GM23248 (cell line): ENCODE data around the gene IDH3G.

Experiments
- EZH2 ChIP-seq: fragments of 200-600 bp; sonication (generic); IDR thresholded peaks from 2 replicates; pipeline ENCODE4 v1.6.1; 2018; ENCODE audit warnings: antibody characterized with exemption, mild to moderate bottlenecking; ENCODE audit not compliant: insufficient read depth, poor library complexity, severe bottlenecking
- EZH2phosphoT487 ChIP-seq: fragments of 200-600 bp; sonication (generic); IDR thresholded peaks from 2 replicates; pipeline ENCODE4 v1.6.1; 2018; ENCODE audit warnings: antibody characterized with exemption, moderate library complexity, mild to moderate bottlenecking, low read depth; ENCODE audit not compliant: insufficient read depth

DNA sequence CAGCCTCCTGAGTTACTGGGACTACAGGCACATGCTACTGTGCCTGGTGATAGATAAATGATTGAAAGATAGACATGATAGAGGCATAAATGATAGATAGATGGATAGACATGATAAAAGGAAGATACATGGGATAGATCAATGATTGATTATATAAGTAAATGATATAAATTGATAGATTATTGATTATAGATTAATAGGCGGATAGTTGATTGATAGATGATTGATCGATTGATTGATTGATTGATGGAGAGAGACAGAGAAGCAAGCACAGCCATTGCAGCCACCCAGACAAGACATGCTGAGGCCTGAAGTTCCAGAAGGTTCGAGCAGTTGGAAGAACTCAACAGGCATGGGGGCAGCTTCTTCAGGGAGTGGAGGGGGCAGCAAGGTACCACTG, 47.8 kb downstream of the IDH3G start:
- TF ChIP-seq EZH2: no peak
- TF ChIP-seq EZH2phosphoT487: no peak
